ENCODE results near the gene OPCML.

DNA sequence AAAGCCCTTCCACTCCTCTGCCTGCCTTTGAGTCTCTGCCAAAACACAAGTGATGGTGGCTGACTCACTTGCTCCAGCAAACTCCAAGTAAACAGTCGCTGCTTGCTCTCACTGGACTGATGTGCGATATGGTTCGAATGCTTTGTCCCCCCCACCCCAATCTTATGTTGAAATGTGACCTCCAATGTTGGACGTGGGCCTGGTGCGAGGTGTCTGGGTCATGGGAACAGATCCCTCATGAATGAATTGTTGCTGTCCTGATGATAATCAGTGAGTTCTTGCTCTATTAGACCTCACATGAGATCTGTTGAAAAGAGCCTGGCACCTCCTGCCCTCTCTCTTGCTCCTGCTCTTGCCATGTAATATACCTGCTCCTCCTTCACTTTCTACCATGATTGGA is 747.9 kb downstream of the OPCML start:
- TF ChIP-seq, protein P1, sequence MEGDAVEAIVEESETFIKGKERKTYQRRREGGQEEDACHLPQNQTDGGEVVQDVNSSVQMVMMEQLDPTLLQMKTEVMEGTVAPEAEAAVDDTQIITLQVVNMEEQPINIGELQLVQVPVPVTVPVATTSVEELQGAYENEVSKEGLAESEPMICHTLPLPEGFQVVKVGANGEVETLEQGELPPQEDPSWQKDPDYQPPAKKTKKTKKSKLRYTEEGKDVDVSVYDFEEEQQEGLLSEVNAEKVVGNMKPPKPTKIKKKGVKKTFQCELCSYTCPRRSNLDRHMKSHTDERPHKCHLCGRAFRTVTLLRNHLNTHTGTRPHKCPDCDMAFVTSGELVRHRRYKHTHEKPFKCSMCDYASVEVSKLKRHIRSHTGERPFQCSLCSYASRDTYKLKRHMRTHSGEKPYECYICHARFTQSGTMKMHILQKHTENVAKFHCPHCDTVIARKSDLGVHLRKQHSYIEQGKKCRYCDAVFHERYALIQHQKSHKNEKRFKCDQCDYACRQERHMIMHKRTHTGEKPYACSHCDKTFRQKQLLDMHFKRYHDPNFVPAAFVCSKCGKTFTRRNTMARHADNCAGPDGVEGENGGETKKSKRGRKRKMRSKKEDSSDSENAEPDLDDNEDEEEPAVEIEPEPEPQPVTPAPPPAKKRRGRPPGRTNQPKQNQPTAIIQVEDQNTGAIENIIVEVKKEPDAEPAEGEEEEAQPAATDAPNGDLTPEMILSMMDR (conservative IDR thresholded peaks at IDR 0.05; ENCODE audit: low read depth, low read length) = no peak
- TF ChIP-seq EZH2 (IDR thresholded peaks at IDR 0.05; ENCODE audit: low read length, unreplicated experiment) (no peak), EZH2phosphoT487 (IDR thresholded peaks at IDR 0.05; ENCODE audit: borderline replicate concordance, low read length) (no peak)

All from PC-3 (cell line).